AG08395 (cell line): ENCODE measurements around the gene SCYL1.

ENCODE experiments used
- DNase-seq: peaks from one replicate; pipeline ENCODE4 v3.0.0; 2012; ENCODE audit warnings: mixed read lengths, low spot score

Gene SCYL1

GRCh38 chr11:65585396-65586246 lies 60.7 kb downstream of the SCYL1 start:
- DNase-seq = no peak

DNA sequence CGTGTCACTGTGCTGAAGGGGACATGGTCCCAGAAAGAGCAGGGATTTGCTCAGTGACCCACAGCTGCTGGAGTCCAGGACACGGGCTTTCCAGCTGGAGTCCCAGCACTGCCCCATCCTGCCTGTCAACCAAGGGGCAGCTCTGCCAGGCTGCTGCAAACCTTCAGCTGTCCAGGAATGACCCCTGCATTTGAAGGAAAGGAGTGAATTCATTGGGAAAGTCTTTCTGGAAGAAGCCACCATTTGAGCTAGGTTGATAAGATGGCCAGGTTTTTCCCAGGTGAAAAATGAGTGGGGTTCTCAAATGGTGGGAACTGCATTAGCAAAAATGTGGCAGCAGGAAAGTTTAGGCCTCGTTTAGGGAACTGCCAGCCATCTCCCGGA lies 61.4 kb downstream of the SCYL1 start:
- no peak for DNase-seq

DNA sequence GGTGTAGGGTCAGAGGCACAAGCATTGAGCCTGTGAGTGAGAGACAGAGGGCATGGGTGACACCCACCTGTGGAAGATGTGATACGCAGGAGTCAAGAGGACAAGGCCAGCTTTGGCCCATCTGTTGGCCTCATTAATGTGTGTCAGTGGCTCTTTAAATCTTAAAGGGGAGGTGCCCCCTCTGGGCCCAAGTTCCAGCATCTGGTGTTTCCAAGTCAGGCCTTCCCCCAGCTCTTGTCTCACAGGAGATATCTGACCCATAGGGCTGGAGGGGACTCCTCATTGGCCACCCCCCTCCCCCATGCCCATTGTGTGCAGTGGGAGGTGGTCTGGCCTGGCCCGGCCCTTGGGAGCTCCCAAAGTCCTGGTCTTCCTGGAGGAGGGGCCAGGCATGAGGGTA lies 61.8 kb downstream of the SCYL1 start:
- DNase-seq = peak; percentile 88
